Left forelimb (tissue), 1 donor: Measurements from ENCODE around the gene ADAM29.
"Not testable (repeated sequence)": the region's sequence is repeated elsewhere in the genome, so short reads cannot be mapped to it uniquely, and the experiment has no call there.

Experiments
- DNase-seq: peaks from one replicate; pipeline ENCODE4 v3.0.0-alpha.2; 2018; ENCODE audit warnings: low spot score

ADAM29 gene

GRCh38 chr4:174918058-174918457, at the start of gene ADAM29:
TSS of gene ADAM29 (plus strand) at chr4:174918358. CDS start at chr4:174975526, 57,168 bp downstream.
- DNase-seq = no peak

- no peak for DNase-seq
These were observed 48.8 kb upstream of the ADAM29 start for GRCh38 chr4:174869339-174869738.

GRCh38 chr4:174870311-174870710, 47.8 kb upstream of the ADAM29 start:
- DNase-seq = no peak

- no peak for DNase-seq
These were observed 46.8 kb upstream of the ADAM29 start for GRCh38 chr4:174871407-174871806.

GRCh38 chr4:174873146-174873545, 45.0 kb upstream of the ADAM29 start:
- DNase-seq = not testable (repeated sequence)

GRCh38 chr4:174873931-174874330, 44.2 kb upstream of the ADAM29 start:
- DNase-seq = no peak

- DNase-seq = no peak
These were observed 43.3 kb upstream of the ADAM29 start for GRCh38 chr4:174874898-174875297.

- no peak for DNase-seq
These were observed 38.2 kb upstream of the ADAM29 start for GRCh38 chr4:174880001-174880400.

- no peak for DNase-seq
These were observed 35.7 kb upstream of the ADAM29 start for GRCh38 chr4:174882317-174882992.

GRCh38 chr4:174907508-174907907, 10.7 kb upstream of the ADAM29 start:
- DNase-seq = no peak

- DNase-seq = no peak
These were observed 7.9 kb upstream of the ADAM29 start for GRCh38 chr4:174910271-174910670.

- DNase-seq = no peak
These were observed 5.1 kb upstream of the ADAM29 start for GRCh38 chr4:174912919-174913543.

GRCh38 chr4:174919886-174920423, 1.8 kb downstream of the ADAM29 start:
- DNase-seq = no peak

GRCh38 chr4:174926958-174927357, 8.8 kb downstream of the ADAM29 start:
- no peak for DNase-seq

GRCh38 chr4:174928174-174928573, 10.0 kb downstream of the ADAM29 start:
- DNase-seq = no peak

- no peak for DNase-seq
These were observed 10.6 kb downstream of the ADAM29 start for GRCh38 chr4:174928575-174929253.

- DNase-seq = no peak
These were observed 11.2 kb downstream of the ADAM29 start for GRCh38 chr4:174929346-174929745.

- no peak for DNase-seq
These were observed 12.7 kb downstream of the ADAM29 start for GRCh38 chr4:174930895-174931294.

- no peak for DNase-seq
These were observed 14.9 kb downstream of the ADAM29 start for GRCh38 chr4:174933083-174933482.

- DNase-seq = no peak
These were observed 16.2 kb downstream of the ADAM29 start for GRCh38 chr4:174934360-174934759.

- DNase-seq = no peak
These were observed 17.4 kb downstream of the ADAM29 start for GRCh38 chr4:174935607-174936006.

- no peak for DNase-seq
These were observed 21.8 kb downstream of the ADAM29 start for GRCh38 chr4:174940002-174940401.

- no peak for DNase-seq
These were observed 28.1 kb downstream of the ADAM29 start for GRCh38 chr4:174946246-174946645.
